Panc1 (cell line): ENCODE results near the gene KRTAP5-7. TPM values are rescaled to one million over a fixed set of nuclear protein-coding genes. Genes with fewer than 3 reads are reported as not detected.
"Not testable (repeated sequence)": the region's sequence is repeated elsewhere in the genome, so short reads cannot be mapped to it uniquely, and the experiment has no call there.

ENCODE experiments used
- ATAC-seq: fragments of 200-7000 bp; cut with Tn5 transposase; 2 replicates; pipeline ENCODE4 v1.9.1; 2020; ENCODE audit warnings: mild to moderate bottlenecking, moderate library complexity
- BruUV-seq: library from RNA; stranded (reverse); fragments of 400-500 nt; replicated peaks from 2 replicates; lab custom pipeline; 2021; lab: Mats Ljungman, UMichigan
- CTCF ChIA-PET: fragments of 300-600 bp; sonication (Branson Sonifier 250); formaldehyde crosslinking; loops from one replicate; lab custom pipeline; 2022; ENCODE audit warnings: antibody characterized with exemption; lab: Charles Lee
- POLR2A ChIA-PET: fragments of 300-600 bp; sonication (Branson Sonifier 250); formaldehyde crosslinking; loops from one replicate; lab custom pipeline; 2022; ENCODE audit warnings: antibody characterized with exemption; lab: Charles Lee
- DNase-seq: peaks from one replicate; pipeline ENCODE4 v3.0.0-alpha.2; 2010; ENCODE audit warnings: low read depth, low spot score
- H3K27ac ChIP-seq: 2 replicates; pipeline ENCODE4 v1.5.1; 2011; ENCODE audit warnings: mild to moderate bottlenecking, low read length, inconsistent platforms
- H3K27me3 ChIP-seq: fragments of 200-500 bp; sonication (Bioruptor generic); 2 replicates; pipeline ENCODE4 v1.6.0; 2014; ENCODE audit warnings: low read length, inconsistent platforms; ENCODE audit not compliant: control insufficient read depth, insufficient read depth
- H3K36me3 ChIP-seq: fragments of 200-500 bp; sonication (Bioruptor generic); 2 replicates; pipeline ENCODE4 v1.5.1; 2014; ENCODE audit warnings: inconsistent platforms, mild to moderate bottlenecking, low read length, moderate library complexity; ENCODE audit not compliant: control insufficient read depth, insufficient read depth
- H3K4me1 ChIP-seq: 2 replicates; pipeline ENCODE4 v1.5.1; 2011; ENCODE audit warnings: inconsistent platforms, mild to moderate bottlenecking, low read length, moderate library complexity; ENCODE audit not compliant: control insufficient read depth, insufficient read depth
- H3K4me3 ChIP-seq, 2 experiments: 2 replicates each; pipeline ENCODE4 v1.5.1; 2011 to 2012; ENCODE audit warnings: low read depth in 2 of 2, low read length in 2 of 2, mild to moderate bottlenecking in 2 of 2, inconsistent platforms in 1 of 2, moderate library complexity in 1 of 2
- H3K9me3 ChIP-seq: fragments of 200-500 bp; sonication (Bioruptor generic); 2 replicates; pipeline ENCODE4 v1.5.1; 2014; ENCODE audit warnings: low read depth, mild to moderate bottlenecking, inconsistent platforms, low read length, moderate library complexity; ENCODE audit not compliant: control insufficient read depth, insufficient read depth
- POLR2AphosphoS5 ChIP-seq: IDR thresholded peaks from 2 replicates; pipeline ENCODE4 v1.6.1; 2012; ENCODE audit warnings: mild to moderate bottlenecking, low read depth, low read length, moderate library complexity
- SIN3A ChIP-seq: IDR thresholded peaks from 2 replicates; pipeline ENCODE4 v1.6.1; 2012; ENCODE audit warnings: low read depth, mild to moderate bottlenecking, low read length, moderate library complexity, borderline replicate concordance; ENCODE audit not compliant: insufficient read depth
- TCF7L2 ChIP-seq: IDR thresholded peaks from 2 replicates; pipeline ENCODE4 v1.6.1; 2011; ENCODE audit warnings: mild to moderate bottlenecking, low read depth, low read length, inconsistent platforms
- in situ Hi-C: cut with HindIII; loops from 2 replicates; pipeline ENCODE4 v1.10.0; 2016; ENCODE audit warnings: low sequenced_read_pairs, low pct_unique_long_range_greater_than_20kb
- intact Hi-C: fragments of 100-400 bp; cut with micrococcal nuclease; formaldehyde crosslinking; loops from one replicate; pipeline ENCODE4 v1.10.0; 2022; ENCODE audit not compliant: unreplicated experiment
- total RNA-seq: library from RNA; stranded (reverse); gene quantifications from one replicate; pipeline ENCODE4 v1.2.1, GENCODE V29; 2021; ENCODE audit not compliant: unreplicated experiment
- TF ChIP-seq, protein P1 (sequence below): fragments of 450-650 bp; IDR thresholded peaks from 2 replicates; pipeline ENCODE4 v1.5.1; 2017; ENCODE audit warnings: mild to moderate bottlenecking
- TF ChIP-seq, protein P2 (sequence below), 2 experiments: IDR thresholded peaks; 2 replicates each; pipeline ENCODE4 v1.6.1; 2011 to 2012; ENCODE audit warnings: low read depth in 2 of 2, control low read depth in 1 of 2, low read length in 1 of 2, mild to moderate bottlenecking in 1 of 2, moderate library complexity in 1 of 2; ENCODE audit not compliant: insufficient read depth in 1 of 2

Gene KRTAP5-7
- total RNA-seq, 1 experiment from 2014 or later = not detected

DNA sequence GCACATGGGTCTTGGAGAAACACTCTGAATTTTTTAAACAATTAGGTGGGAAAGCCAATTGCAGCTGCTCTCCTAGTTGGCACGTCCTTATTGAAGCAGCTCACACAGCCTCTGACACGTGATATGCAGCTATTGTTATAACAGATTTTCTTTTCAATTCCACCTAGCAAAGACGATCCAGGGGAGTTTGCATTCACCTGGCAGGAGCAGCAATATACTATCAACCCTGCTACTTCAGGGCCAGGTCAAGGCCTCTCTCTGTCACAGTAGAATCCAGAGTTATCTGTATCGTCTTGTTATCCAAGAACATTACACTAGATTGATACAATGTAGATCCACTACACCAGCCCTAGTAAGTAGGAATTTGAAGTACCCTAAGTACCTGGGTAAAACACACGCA is 47.4 kb downstream of the KRTAP5-7 start:
- Histone ChIP-seq H3K9me3 (no peaks in the 10 kb centered on the region), H3K4me3 (no peak overlapping the region), H3K36me3 (no peaks in the 10 kb centered on the region), H3K27me3 (peaks cover 8% of the 10 kb centered on the region; the same call in 1 of the 2 replicates), H3K27ac (no peak overlapping the region), H3K4me1 (no peaks in the 10 kb centered on the region)
- ChIA-PET CTCF (interaction anchor here (0.7 kb wide), 1 partner anchor 10 kb away, joined by 3 read pairs; no protein-coding TSS in a partner anchor), POLR2A (interaction anchor here (0.6 kb wide), 1 partner anchor 1959 kb away, joined by 4 read pairs; no protein-coding TSS in a partner anchor)
- no TSS peak for BruUV-seq
- in situ Hi-C loops (no loop called here), intact Hi-C loops (no loop called here)
- no peak for DNase-seq
- ATAC-seq = no peak
- TF ChIP-seq SIN3A (no peak), TCF7L2 (no peak), POLR2AphosphoS5 (no peak)
- TF ChIP-seq, protein P1, sequence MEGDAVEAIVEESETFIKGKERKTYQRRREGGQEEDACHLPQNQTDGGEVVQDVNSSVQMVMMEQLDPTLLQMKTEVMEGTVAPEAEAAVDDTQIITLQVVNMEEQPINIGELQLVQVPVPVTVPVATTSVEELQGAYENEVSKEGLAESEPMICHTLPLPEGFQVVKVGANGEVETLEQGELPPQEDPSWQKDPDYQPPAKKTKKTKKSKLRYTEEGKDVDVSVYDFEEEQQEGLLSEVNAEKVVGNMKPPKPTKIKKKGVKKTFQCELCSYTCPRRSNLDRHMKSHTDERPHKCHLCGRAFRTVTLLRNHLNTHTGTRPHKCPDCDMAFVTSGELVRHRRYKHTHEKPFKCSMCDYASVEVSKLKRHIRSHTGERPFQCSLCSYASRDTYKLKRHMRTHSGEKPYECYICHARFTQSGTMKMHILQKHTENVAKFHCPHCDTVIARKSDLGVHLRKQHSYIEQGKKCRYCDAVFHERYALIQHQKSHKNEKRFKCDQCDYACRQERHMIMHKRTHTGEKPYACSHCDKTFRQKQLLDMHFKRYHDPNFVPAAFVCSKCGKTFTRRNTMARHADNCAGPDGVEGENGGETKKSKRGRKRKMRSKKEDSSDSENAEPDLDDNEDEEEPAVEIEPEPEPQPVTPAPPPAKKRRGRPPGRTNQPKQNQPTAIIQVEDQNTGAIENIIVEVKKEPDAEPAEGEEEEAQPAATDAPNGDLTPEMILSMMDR = no peak
- TF ChIP-seq, protein P2, sequence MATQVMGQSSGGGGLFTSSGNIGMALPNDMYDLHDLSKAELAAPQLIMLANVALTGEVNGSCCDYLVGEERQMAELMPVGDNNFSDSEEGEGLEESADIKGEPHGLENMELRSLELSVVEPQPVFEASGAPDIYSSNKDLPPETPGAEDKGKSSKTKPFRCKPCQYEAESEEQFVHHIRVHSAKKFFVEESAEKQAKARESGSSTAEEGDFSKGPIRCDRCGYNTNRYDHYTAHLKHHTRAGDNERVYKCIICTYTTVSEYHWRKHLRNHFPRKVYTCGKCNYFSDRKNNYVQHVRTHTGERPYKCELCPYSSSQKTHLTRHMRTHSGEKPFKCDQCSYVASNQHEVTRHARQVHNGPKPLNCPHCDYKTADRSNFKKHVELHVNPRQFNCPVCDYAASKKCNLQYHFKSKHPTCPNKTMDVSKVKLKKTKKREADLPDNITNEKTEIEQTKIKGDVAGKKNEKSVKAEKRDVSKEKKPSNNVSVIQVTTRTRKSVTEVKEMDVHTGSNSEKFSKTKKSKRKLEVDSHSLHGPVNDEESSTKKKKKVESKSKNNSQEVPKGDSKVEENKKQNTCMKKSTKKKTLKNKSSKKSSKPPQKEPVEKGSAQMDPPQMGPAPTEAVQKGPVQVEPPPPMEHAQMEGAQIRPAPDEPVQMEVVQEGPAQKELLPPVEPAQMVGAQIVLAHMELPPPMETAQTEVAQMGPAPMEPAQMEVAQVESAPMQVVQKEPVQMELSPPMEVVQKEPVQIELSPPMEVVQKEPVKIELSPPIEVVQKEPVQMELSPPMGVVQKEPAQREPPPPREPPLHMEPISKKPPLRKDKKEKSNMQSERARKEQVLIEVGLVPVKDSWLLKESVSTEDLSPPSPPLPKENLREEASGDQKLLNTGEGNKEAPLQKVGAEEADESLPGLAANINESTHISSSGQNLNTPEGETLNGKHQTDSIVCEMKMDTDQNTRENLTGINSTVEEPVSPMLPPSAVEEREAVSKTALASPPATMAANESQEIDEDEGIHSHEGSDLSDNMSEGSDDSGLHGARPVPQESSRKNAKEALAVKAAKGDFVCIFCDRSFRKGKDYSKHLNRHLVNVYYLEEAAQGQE (IDR thresholded peaks at IDR 0.05; ENCODE audit: insufficient read depth in 1 of 2, low read depth in 2 of 2, low read length in 1 of 2) = no peak

DNA sequence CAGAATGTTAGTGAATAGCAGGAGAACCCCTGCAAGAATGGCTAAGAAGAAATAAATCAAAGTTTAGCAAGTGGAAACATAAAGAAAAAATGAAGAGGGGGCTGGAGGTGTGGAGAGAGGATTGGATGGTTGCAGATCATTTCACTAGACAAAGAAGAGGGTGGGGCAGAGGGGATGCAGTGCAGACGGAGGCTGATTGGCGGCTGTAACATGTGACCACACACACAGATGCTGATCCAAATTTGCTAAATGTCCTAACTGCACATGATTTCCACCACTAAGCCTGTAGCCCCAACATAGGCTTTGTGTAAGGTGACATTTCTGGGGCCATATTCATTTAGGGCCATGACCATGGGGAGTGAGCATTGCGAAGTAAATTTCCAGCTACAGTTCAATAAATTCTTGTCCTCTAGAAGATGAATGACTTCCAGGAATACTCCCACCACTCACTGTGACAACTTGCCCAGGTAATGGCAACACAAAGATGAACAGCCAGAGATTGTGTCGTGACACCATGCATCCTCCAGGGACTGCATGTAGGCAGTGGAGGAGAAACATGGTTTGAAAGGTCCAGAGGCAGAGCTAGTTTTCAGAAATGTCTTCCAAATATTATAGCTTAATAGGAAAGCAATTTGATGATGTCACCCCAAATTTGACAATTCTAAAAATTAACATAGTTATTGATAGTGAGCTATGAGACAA is 48.8 kb downstream of the KRTAP5-7 start:
- peaks cover 8% of the 10 kb centered on the region; the same call in 1 of the 2 replicates for H3K27me3 ChIP-seq
- H3K4me3 ChIP-seq = no peak overlapping the region
- ChIA-PET POLR2A (no interaction called here), CTCF (no interaction called here)
- intact Hi-C loops (no loop called here), in situ Hi-C loops (no loop called here)
- BruUV-seq = no TSS peak
- no peak for ATAC-seq
- DNase-seq = no peak
- no peaks in the 10 kb centered on the region for H3K36me3 ChIP-seq
- TF ChIP-seq SIN3A (no peak), TCF7L2 (no peak)
- TF ChIP-seq, protein P2 (IDR thresholded peaks at IDR 0.05; ENCODE audit: insufficient read depth in 1 of 2, low read depth in 2 of 2, low read length in 1 of 2) = no peak
- H3K9me3 ChIP-seq = no peaks in the 10 kb centered on the region
- H3K27ac ChIP-seq = no peak overlapping the region
- H3K4me1 ChIP-seq = peaks cover 5% of the 10 kb centered on the region

DNA sequence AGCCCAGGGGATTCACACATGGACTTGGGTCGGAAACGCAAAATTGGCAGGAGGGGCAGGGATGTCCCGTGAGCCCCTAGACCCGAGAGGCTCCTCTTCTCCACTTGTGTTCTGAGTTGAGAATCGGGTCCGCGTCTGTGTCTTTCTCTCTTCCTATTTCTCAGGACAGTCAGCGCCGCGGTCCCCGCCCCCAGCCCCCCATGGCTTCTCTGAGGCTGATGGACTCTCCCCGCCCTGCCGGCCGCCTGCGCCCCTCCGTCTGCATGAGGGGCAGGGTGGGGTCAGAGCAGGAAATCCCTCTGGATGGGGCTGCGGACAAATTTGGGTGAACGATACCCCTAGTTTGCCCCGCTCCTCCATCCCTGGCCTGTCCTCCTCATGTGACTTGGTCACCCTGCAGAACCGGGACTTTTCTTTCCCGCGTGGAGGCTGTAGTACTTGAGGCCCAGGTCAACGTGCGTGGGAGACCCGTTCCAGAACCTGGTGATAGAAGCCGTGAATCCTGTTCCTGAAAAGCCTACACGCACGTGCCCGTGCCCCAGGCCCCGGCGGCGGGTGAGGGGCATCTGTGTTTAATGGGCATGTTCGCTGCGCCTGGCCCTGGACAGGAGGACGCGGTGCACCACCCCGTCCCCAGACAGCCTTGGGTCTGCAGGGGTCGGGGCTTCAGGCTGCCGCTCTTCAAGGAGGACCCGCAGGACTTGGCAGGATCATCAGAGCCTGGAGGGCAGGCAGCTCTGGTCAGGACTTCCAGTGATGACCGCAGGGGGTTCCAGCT is 49.8 kb downstream of the KRTAP5-7 start:
- POLR2A ChIA-PET = interaction anchor here (0.6 kb wide), 1 partner anchor 534 kb away, joined by 3 read pairs; no protein-coding TSS in a partner anchor
- DNase-seq, H3K36me3 ChIP-seq, CTCF ChIA-PET, BruUV-seq, H3K4me3 ChIP-seq, in situ Hi-C loops, H3K4me1 ChIP-seq, intact Hi-C loops, H3K27me3 ChIP-seq, H3K9me3 ChIP-seq, H3K27ac ChIP-seq, ATAC-seq: not testable (repeated sequence)
